ENCODE results near the gene VCL. TPM values are rescaled to one million over a fixed set of nuclear protein-coding genes. Genes with fewer than 3 reads are reported as not detected.

The VCL gene
- total RNA-seq, 2 donors from 2014 or later, result 97.2 to 285 TPM

- TF ChIP-seq POLR2A (IDR thresholded peaks at IDR 0.05) (no peak), POLR2AphosphoS5 (IDR thresholded peaks at IDR 0.05) (no peak), CTCF (IDR thresholded peaks at IDR 0.05) (no peak)
These were observed 109.5 kb downstream of the VCL start for GRCh38 chr10:74107391-74107790.

GRCh38 chr10:74109452-74109851 is 111.5 kb downstream of the VCL start:
- peaks cover 0 to 27% of the 10 kb centered on the region in 2 donors for H3K36me3 ChIP-seq
- no peak for DNase-seq (ENCODE audit: low spot score)
- H3K9me3 ChIP-seq, result no peaks in the 10 kb centered on the region
- no peak overlapping the region for H3K27ac ChIP-seq
- H3K4me1 ChIP-seq (replicated peaks), result no peaks in the 10 kb centered on the region
- H3K27me3 ChIP-seq (replicated peaks; ENCODE audit: insufficient read depth), result no peaks in the 10 kb centered on the region
- intact Hi-C loops (cut with DNase I), result no loop called here
- H3K4me3 ChIP-seq, result no peak overlapping the region
- TF ChIP-seq POLR2AphosphoS5 (IDR thresholded peaks at IDR 0.05) (no peak), POLR2A (IDR thresholded peaks at IDR 0.05) (no peak), CTCF (IDR thresholded peaks at IDR 0.05) (no peak)

More at GRCh38 chr10:74107391-74107790, 109.5 kb downstream of the VCL start:
- H3K4me1 ChIP-seq (replicated peaks), result no peaks in the 10 kb centered on the region
- no peak for DNase-seq (ENCODE audit: low spot score)
- intact Hi-C loops (cut with DNase I), result no loop called here
- 69% methylated on average over 4 of the region's 4 CpGs for WGBS
- H3K27ac ChIP-seq, result no peak overlapping the region
- no peaks in the 10 kb centered on the region for H3K9me3 ChIP-seq
- H3K27me3 ChIP-seq (replicated peaks; ENCODE audit: insufficient read depth), result no peaks in the 10 kb centered on the region
- H3K36me3 ChIP-seq, result peaks cover 3 to 26% of the 10 kb centered on the region in 2 donors
- H3K4me3 ChIP-seq, result no peak overlapping the region

GRCh38 chr10:74110120-74110519 is 112.2 kb downstream of the VCL start:
- TF ChIP-seq CTCF (IDR thresholded peaks at IDR 0.05) (no peak), POLR2A (IDR thresholded peaks at IDR 0.05) (no peak), POLR2AphosphoS5 (IDR thresholded peaks at IDR 0.05) (no peak)
- Histone ChIP-seq H3K4me3 (no peak overlapping the region), H3K9me3 (no peaks in the 10 kb centered on the region), H3K36me3 (peaks cover 0 to 23% of the 10 kb centered on the region in 2 donors), H3K27ac (no peak overlapping the region), H3K4me1 (replicated peaks) (no peaks in the 10 kb centered on the region), H3K27me3 (replicated peaks; ENCODE audit: insufficient read depth) (no peaks in the 10 kb centered on the region)
- no peak for DNase-seq (ENCODE audit: low spot score)
- 64% methylated on average over 1 of the region's 1 CpG for WGBS
- intact Hi-C loops (cut with DNase I), result no loop called here

GRCh38 chr10:74111799-74112198 is 113.9 kb downstream of the VCL start:
- Histone ChIP-seq H3K36me3 (peaks cover 2 to 19% of the 10 kb centered on the region in 2 donors), H3K9me3 (no peaks in the 10 kb centered on the region), H3K27ac (no peak overlapping the region), H3K4me1 (replicated peaks) (no peaks in the 10 kb centered on the region), H3K4me3 (no peak overlapping the region), H3K27me3 (replicated peaks; ENCODE audit: insufficient read depth) (no peaks in the 10 kb centered on the region)
- no peak for TF ChIP-seq CTCF (IDR thresholded peaks at IDR 0.05)
- no peak for TF ChIP-seq POLR2AphosphoS5 (IDR thresholded peaks at IDR 0.05)
- no peak for TF ChIP-seq POLR2A (IDR thresholded peaks at IDR 0.05)
- 96% methylated on average over 14 of the region's 14 CpGs for WGBS
- DNase-seq (ENCODE audit: low spot score), result no peak
- intact Hi-C loops (cut with DNase I), result no loop called here

- H3K27me3 ChIP-seq (replicated peaks; ENCODE audit: insufficient read depth), result no peaks in the 10 kb centered on the region
- peak overlapping the region in 1 of 2 donors; percentile 21 for H3K27ac ChIP-seq
- TF ChIP-seq CTCF (IDR thresholded peaks at IDR 0.05) (no peak), POLR2A (IDR thresholded peaks at IDR 0.05) (no peak), POLR2AphosphoS5 (IDR thresholded peaks at IDR 0.05) (no peak)
- intact Hi-C loops (cut with DNase I), result no loop called here
- DNase-seq (ENCODE audit: low spot score), result peak; percentile 16
- H3K4me1 ChIP-seq (replicated peaks), result no peaks in the 10 kb centered on the region
- no peak overlapping the region for H3K4me3 ChIP-seq
- 32% methylated on average over 1 of the region's 1 CpG for WGBS
- H3K9me3 ChIP-seq, result no peaks in the 10 kb centered on the region
- peaks cover 2 to 19% of the 10 kb centered on the region in 2 donors for H3K36me3 ChIP-seq
These were observed 115.6 kb downstream of the VCL start for GRCh38 chr10:74113546-74113945.
